ENCODE measurements around the gene RPL7L1. TPM values are rescaled to one million over a fixed set of nuclear protein-coding genes. Genes with fewer than 3 reads are reported as not detected.

Gene RPL7L1
- total and polyA plus RNA-seq, 2 experiments from 2014 or later, result 85.4 to 89.5 TPM

GRCh38 chr6:42929821-42930360 lies 50.5 kb downstream of the RPL7L1 start:
- Histone ChIP-seq H3K36me3 (peaks cover 9% of the 10 kb centered on the region), H3K4me3 (peak overlapping the region; percentile 57), H3K27me3 (no peaks in the 10 kb centered on the region), H3K9me3 (ENCODE audit: low read depth) (no peaks in the 10 kb centered on the region), H3K27ac (peak overlapping the region; percentile 77), H3K4me1 (ENCODE audit: low read depth) (peaks cover 7% of the 10 kb centered on the region)
- no peak for TF ChIP-seq CTCF (IDR thresholded peaks at IDR 0.05; ENCODE audit: low read depth, low read length)
- peak; percentile 67 to 68 for DNase-seq (ENCODE audit: low read depth in 1 of 2, low spot score in 1 of 2)

DNA sequence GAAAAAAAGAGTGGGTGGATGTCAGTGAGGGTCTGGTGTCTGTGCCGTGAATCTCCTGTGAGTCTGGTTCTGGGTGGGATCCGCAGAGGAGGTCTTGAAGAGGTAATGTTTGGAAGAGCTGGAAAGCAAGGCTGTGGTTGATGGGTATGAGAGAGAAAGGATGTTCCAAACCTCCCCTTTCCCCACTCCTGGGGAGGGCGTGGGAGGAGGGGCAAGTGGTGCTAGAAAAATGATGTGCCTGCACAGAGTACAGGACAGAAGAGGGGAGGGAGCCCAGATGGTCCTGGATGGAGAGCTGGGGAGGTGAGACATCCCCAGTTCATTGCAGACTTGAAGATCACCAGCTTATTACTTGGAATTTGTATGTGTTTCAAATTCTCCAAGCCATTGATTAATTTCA lies 53.0 kb downstream of the RPL7L1 start:
- no peak overlapping the region for H3K27ac ChIP-seq
- H3K27me3 ChIP-seq, result no peaks in the 10 kb centered on the region
- no peak for TF ChIP-seq CTCF (IDR thresholded peaks at IDR 0.05; ENCODE audit: low read depth, low read length)
- no peaks in the 10 kb centered on the region for H3K9me3 ChIP-seq (ENCODE audit: low read depth)
- H3K4me3 ChIP-seq, result no peak overlapping the region
- H3K36me3 ChIP-seq, result peaks cover 25% of the 10 kb centered on the region
- H3K4me1 ChIP-seq (ENCODE audit: low read depth), result peaks cover 7% of the 10 kb centered on the region
- DNase-seq (ENCODE audit: low read depth in 1 of 2, low spot score in 1 of 2), result no peak

- Histone ChIP-seq H3K9me3 (ENCODE audit: low read depth) (no peaks in the 10 kb centered on the region), H3K27me3 (no peaks in the 10 kb centered on the region), H3K4me3 (no peak overlapping the region), H3K36me3 (peaks cover 26% of the 10 kb centered on the region), H3K27ac (no peak overlapping the region), H3K4me1 (ENCODE audit: low read depth) (peaks cover 7% of the 10 kb centered on the region)
- DNase-seq (ENCODE audit: low read depth in 1 of 2, low spot score in 1 of 2), result peak in 1 of 2 donors; percentile 41
- no peak for TF ChIP-seq CTCF (IDR thresholded peaks at IDR 0.05; ENCODE audit: low read depth, low read length)
Measured at GRCh38 chr6:42933205-42933604, 53.8 kb downstream of the RPL7L1 start.

DNA sequence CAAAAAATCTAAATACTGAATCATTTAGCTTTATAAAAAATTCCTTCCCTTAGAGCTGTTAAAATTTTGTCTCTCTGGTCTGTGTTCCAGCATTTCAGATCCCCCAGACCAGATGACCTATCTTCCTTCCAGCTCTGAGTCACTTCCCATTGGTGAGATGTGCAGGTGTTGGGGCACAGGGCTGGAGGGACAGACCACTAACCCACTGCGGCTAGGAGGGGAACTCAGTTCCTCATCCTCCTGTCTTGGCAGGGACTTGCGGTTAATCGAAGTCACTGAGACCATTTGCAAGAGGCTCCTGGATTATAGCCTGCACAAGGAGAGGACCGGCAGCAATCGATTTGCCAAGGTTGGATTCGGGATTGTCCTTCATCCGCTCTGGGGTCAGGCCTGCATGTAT lies 55.9 kb downstream of the RPL7L1 start:
- Histone ChIP-seq H3K27me3 (no peaks in the 10 kb centered on the region), H3K4me1 (ENCODE audit: low read depth) (peaks cover 7% of the 10 kb centered on the region), H3K9me3 (ENCODE audit: low read depth) (no peaks in the 10 kb centered on the region), H3K36me3 (peaks cover 29% of the 10 kb centered on the region), H3K4me3 (no peak overlapping the region), H3K27ac (no peak overlapping the region)
- no peak for DNase-seq (ENCODE audit: low read depth in 1 of 2, low spot score in 1 of 2)
- TF ChIP-seq CTCF (IDR thresholded peaks at IDR 0.05; ENCODE audit: low read depth, low read length), result no peak

- H3K27ac ChIP-seq, result no peak overlapping the region
- H3K27me3 ChIP-seq, result no peaks in the 10 kb centered on the region
- TF ChIP-seq CTCF (IDR thresholded peaks at IDR 0.05; ENCODE audit: low read depth, low read length), result no peak
- H3K36me3 ChIP-seq, result peaks cover 29% of the 10 kb centered on the region
- no peak for DNase-seq (ENCODE audit: low read depth in 1 of 2, low spot score in 1 of 2)
- no peak overlapping the region for H3K4me3 ChIP-seq
- no peaks in the 10 kb centered on the region for H3K4me1 ChIP-seq (ENCODE audit: low read depth)
- no peaks in the 10 kb centered on the region for H3K9me3 ChIP-seq (ENCODE audit: low read depth)
Measured at GRCh38 chr6:42936398-42936797, 57.0 kb downstream of the RPL7L1 start.

Data from cardiac muscle cell (in vitro differentiated cells and primary cell).